ENCODE results near the gene FRMD1.

- TF ChIP-seq CTCF (conservative IDR thresholded peaks at IDR 0.05; ENCODE audit: low read depth, low read length) (no peak), EZH2 (IDR thresholded peaks at IDR 0.05; ENCODE audit: low read length, unreplicated experiment) (no peak), EZH2phosphoT487 (IDR thresholded peaks at IDR 0.05; ENCODE audit: borderline replicate concordance, low read length) (no peak)
These were observed 52.1 kb downstream of the FRMD1 start for GRCh38 chr6:168026925-168027324.
